ENCODE data around the gene GAST. TPM values are rescaled to one million over a fixed set of nuclear protein-coding genes. Genes with fewer than 3 reads are reported as not detected.

Gene GAST
- total RNA-seq, 4 donors from 2014 or later: not detected

DNA sequence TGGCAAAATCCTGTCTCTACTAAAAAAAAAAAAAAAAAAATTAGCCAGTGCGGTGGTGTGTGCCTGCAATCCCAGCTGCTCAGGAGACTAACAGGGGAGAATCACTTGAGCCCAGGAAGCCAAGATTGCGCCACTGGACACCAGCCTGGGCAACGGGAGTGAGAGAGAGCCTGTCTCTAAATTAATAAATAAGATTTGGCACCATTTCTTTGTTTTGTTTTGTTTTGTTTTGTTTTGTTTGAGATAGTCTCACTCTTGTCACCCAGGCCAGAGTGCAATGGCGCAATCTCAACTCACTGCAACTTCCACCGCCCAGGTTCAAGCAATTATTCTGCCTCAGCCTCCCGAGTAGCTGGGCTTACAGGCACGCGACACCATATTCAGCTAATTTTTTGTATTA, 9.4 kb upstream of the GAST start:
- 88 to 90% methylated on average over 5 to 8 of the region's 8 CpGs for WGBS, 2 donors
- intact Hi-C loops (cut with DNase I): no loop called here
- H3K27me3 ChIP-seq: no peaks in the 10 kb centered on the region
- no peaks in the 10 kb centered on the region for H3K36me3 ChIP-seq
- DNase-seq: no peak
- H3K27ac ChIP-seq: no peak overlapping the region
- no peaks in the 10 kb centered on the region for H3K9me3 ChIP-seq
- peaks cover 0 to under 1% (median 0%) of the 10 kb centered on the region in 3 donors for H3K4me1 ChIP-seq
- no peak overlapping the region for H3K4me3 ChIP-seq
- TF ChIP-seq, protein P1, sequence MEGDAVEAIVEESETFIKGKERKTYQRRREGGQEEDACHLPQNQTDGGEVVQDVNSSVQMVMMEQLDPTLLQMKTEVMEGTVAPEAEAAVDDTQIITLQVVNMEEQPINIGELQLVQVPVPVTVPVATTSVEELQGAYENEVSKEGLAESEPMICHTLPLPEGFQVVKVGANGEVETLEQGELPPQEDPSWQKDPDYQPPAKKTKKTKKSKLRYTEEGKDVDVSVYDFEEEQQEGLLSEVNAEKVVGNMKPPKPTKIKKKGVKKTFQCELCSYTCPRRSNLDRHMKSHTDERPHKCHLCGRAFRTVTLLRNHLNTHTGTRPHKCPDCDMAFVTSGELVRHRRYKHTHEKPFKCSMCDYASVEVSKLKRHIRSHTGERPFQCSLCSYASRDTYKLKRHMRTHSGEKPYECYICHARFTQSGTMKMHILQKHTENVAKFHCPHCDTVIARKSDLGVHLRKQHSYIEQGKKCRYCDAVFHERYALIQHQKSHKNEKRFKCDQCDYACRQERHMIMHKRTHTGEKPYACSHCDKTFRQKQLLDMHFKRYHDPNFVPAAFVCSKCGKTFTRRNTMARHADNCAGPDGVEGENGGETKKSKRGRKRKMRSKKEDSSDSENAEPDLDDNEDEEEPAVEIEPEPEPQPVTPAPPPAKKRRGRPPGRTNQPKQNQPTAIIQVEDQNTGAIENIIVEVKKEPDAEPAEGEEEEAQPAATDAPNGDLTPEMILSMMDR (IDR thresholded peaks at IDR 0.05): no peak
- no peak for TF ChIP-seq POLR2A (IDR thresholded peaks at IDR 0.05)

- H3K4me3 ChIP-seq: no peak overlapping the region
- 68 to 69% methylated on average over 11 to 13 of the region's 13 CpGs for whole genome bisulfite sequencing, 2 donors
- H3K27me3 ChIP-seq: peaks cover 0 to 3% (median 0%) of the 10 kb centered on the region in 4 donors
- intact Hi-C loops (cut with DNase I): no loop called here
- no peaks in the 10 kb centered on the region for H3K36me3 ChIP-seq
- no peaks in the 10 kb centered on the region for H3K9me3 ChIP-seq
- no peak overlapping the region for H3K27ac ChIP-seq
- no peak for DNase-seq
- no peak for TF ChIP-seq POLR2A (IDR thresholded peaks at IDR 0.05)
- TF ChIP-seq, protein P1 (IDR thresholded peaks at IDR 0.05): no peak
- no peaks in the 10 kb centered on the region for H3K4me1 ChIP-seq
Observed at GRCh38 chr17:41705271-41705991, 6.7 kb upstream of the GAST start.

DNA sequence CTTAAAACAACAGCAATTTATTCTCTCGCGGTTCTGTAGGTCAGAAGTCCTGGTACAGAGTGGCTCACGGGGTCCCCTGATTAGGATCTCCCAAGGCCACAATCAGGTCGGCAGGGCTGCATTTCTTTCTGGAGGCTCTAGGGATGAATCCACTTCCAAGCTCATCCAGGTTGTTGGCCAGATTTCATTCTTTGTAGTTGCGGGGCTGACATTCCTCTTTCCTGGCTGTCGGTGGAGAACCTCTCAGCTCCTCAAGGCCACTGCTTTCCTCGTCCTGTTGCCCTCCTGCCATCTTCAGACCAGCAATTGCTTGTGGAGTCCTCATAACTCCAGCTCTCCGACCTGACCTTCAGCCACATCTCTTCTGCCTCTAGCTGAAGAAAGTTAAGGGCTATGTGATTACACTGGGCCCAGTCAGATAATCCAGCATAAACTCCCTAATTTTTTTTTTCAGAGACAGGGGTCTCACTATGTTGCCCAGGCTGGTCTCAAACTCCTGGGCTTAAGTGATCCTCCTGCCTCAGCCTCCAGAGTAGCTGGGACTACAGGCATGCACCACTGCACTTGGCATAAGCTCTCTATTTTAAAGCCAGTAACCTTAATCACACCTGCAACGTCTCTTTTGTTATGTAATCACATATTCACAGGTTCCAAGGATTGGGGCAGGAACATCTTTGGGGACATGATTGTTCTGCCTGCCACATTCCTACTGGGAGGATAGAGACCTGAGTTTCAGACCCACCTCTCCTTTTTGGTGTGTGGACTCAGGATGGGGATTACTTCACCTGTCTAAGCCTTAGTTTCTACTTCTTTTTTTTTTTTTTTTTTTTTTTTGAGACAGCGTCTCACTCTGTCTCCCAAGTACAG, 4.1 kb upstream of the GAST start:
- Histone ChIP-seq H3K9me3 (no peaks in the 10 kb centered on the region), H3K27me3 (peaks cover 0 to 27% (median 0%) of the 10 kb centered on the region in 4 donors), H3K4me3 (no peak overlapping the region), H3K4me1 (no peaks in the 10 kb centered on the region), H3K27ac (no peak overlapping the region), H3K36me3 (no peaks in the 10 kb centered on the region)
- DNase-seq: no peak
- no peak for TF ChIP-seq POLR2A (IDR thresholded peaks at IDR 0.05)
- TF ChIP-seq, protein P1 (IDR thresholded peaks at IDR 0.05): no peak
- 62 to 83% methylated on average over 10 of the region's 10 CpGs for WGBS, 2 donors
- intact Hi-C loops (cut with DNase I): no loop called here

DNA sequence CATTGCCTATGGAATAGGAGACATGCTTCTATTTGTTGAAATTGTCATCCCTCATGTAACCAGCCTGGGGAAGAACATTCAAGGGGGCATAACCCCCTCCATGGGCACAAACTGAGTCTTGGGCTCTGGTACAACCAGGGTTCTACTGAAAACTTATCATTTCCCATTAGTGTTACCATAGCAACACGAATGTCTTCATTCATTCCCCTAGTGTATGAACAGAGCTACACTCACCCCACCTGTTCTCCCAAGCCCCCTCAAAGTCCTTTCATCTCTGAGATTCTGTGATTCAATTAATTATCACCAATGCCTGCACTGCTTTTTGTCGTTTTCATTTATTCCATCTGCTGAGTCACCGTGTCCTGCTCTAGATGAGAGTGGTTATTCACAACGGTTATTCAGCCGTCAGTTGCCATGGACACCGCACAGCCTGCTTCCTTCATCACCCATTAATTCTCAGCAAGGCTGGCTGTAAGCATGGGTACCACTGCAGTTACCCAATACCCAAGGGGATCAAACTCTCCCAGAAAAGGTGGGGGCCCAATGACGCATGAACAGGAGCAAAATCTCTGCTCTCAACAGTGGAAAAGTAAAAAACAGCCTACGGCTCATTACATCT, 1.6 kb upstream of the GAST start:
- Histone ChIP-seq H3K4me1 (no peaks in the 10 kb centered on the region), H3K4me3 (no peak overlapping the region), H3K27ac (no peak overlapping the region), H3K27me3 (peaks cover 0 to 27% (median 0%) of the 10 kb centered on the region in 4 donors), H3K36me3 (no peaks in the 10 kb centered on the region), H3K9me3 (no peaks in the 10 kb centered on the region)
- intact Hi-C loops (cut with DNase I): no loop called here
- DNase-seq: no peak
- 35 to 48% methylated on average over 6 to 7 of the region's 8 CpGs for WGBS, 2 donors
- TF ChIP-seq, protein P1 (IDR thresholded peaks at IDR 0.05): no peak
- TF ChIP-seq POLR2A (IDR thresholded peaks at IDR 0.05): no peak

Measured in esophagus squamous epithelium (tissue), 5 donors.